Stimulated activated CD8-positive, alpha-beta memory T cell treated with anti-CD3 and anti-CD28 coated beads, Interleukin-15, amount 100 ng/mL, for 4 hours (primary cell): ENCODE measurements around the gene GJC1.
A peak's percentile ranks its signal among the peaks of the same experiment; 100 is the strongest.

Experiments used
- DNase-seq, 2 donors: peaks; one replicate each; pipeline ENCODE4 v3.0.0-alpha.2; 2020; ENCODE audit warnings: low read depth in 2 of 2

GJC1 gene

DNA sequence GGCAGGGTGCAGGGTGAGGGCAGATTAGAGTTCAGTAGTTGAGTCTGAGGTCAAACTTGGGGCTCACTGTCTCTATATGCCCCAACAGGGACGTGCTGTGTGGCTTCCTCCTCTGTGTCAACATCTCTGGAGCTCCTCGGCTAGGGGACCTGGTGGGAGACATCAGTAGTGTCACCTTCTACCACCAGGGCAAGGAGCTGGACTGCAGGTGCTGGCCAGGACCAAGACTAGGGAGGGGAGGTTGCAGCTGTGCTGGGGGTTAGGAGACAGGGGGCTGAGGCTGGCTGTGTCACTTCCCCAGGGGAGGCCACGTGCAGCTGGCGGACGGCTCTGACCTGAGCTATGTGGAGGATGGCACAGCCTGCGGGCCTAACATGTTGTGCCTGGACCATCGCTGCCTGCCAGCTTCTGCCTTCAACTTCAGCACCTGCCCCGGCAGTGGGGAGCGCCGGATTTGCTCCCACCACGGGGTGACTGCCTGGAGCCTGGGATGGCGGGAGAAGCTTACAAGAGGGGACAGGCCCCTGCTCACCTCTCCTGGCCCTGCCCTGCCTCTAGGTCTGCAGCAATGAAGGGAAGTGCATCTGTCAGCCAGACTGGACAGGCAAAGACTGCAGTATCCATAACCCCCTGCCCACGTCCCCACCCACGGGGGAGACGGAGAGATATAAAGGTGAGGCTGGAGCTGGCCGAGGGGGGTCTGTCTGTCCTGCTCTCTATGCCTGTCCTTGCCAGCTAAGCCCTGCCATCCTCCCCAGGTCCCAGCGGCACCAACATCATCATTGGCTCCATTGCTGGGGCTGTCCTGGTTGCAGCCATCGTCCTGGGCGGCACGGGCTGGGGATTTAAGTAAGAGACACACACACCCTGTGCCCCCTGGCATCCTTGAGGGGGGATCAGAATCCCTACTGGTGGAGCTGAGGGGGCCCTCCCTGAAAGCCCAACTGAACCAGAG, 52.4 kb downstream of the GJC1 start:
- no peak for DNase-seq

GRCh38 chr17:44776628-44777393, 53.3 kb downstream of the GJC1 start:
- DNase-seq, result no peak

DNA sequence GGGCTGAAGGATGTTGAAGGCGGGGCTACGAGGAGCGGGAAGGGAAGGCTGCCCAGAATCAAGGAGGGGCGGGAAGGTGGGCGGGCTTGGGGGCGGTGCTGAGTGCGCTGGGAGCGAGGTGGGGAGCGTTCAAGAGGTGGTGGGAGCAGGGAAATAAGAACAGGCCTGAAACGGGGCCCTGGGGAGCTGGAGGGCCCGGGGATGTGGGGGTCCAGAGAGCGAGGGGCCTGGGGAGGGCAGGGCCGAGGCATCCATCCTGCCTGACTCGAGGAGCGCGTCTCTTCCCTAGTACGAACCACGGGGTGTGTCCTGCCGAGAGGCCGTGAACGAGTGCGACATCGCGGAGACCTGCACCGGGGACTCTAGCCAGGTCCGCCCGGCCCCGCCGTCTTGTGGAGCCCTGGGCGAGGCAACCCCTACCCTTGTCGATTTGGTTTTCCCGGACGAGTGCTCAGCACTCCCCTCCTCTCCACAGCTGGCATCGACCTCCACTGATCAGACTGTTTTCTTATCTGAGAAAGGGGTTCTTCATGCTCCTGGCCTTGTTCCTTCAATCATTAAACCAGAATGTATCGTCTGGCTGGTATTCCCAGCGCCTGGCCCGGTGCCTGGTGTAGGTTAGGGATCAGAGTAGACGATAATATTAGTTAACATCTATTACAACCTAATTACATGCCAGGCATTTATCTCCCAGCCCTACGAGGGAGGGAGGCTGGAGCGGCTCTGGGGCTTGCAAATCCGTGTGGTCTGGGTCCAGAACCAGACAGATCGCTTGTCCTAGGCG, 54.1 kb downstream of the GJC1 start:
- no peak for DNase-seq

DNA sequence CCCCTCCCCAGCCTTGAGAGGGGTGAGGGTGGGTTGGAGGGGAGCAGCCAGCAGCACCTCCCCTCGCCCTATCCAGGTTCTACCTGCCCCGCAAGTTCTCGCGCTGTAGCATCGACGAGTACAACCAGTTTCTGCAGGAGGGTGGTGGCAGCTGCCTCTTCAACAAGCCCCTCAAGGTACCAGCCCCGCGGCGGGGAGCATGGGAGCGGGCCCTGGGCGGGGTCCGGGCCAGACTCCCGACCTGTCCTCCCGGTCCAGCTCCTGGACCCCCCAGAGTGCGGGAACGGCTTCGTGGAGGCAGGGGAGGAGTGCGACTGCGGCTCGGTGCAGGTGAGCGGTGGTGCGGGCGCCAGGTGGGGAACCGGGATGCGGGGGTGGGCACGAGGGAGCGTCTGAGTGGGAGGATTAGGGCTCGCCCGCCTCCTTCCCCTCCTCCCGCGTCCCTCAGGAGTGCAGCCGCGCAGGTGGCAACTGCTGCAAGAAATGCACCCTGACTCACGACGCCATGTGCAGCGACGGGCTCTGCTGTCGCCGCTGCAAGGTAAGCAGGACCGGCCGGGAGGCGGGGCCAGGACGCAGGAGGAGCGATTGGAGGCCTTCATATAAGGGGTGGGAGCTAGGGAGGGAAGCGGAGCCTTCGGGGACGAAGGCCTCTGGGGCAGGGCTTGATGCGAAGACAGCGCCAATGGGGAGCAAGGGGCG, 54.8 kb downstream of the GJC1 start:
- peak; percentile 94 to 96 for DNase-seq

DNA sequence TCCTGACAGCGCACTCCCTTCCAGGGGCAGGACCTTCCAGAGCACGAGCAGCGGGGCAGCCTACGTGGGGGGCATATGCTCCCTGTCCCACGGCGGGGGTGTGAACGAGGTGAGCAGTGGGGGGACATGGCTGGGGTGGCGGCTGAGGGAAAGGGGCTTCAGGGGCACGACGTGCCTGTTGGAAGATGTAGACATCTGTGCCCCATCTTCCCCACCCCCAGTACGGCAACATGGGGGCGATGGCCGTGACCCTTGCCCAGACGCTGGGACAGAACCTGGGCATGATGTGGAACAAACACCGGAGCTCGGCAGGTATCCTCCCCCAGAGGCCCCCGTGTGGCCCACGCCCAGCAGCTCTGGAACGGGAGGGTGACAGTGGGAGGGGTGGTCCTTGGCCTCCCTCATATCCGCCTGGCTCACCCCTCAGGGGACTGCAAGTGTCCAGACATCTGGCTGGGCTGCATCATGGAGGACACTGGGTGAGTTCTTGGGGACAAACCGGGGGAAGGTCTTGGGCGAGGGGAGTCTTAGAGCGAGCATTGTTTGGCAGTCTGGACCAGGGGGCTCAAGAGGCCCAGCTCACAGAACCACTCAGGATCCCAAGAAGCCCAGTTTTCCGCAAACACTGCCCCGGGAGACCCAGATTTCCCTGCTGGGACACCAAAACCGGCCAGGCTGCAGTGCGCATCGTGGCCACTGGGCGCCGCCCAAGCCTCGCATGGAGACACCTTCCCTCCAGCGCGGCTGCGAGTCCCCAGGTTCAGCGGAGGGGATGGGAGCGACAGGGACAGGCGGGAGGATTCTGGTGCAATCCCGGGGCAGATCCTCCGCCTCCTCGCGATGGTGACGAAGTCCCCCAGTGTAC, 55.6 kb downstream of the GJC1 start:
- DNase-seq, result peak; percentile 62 to 70

DNA sequence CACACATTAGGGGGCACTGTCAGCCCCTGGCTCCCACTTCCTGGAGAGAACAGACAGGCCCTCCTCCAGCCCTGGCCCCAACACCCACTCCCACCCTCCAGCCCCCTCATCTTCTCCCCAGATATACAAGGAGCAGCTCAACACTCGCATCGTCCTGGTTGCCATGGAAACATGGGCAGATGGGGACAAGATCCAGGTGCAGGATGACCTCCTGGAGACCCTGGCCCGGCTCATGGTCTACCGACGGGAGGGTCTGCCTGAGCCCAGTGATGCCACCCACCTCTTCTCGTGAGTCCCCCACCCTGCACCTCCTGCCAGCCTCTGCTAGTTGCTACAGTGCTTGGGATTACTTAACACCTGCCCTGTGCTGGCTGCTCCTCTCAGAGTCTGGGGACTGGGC, 56.9 kb downstream of the GJC1 start:
- no peak for DNase-seq

GRCh38 chr17:44772308-44773045, 57.6 kb downstream of the GJC1 start:
- no peak for DNase-seq

DNA sequence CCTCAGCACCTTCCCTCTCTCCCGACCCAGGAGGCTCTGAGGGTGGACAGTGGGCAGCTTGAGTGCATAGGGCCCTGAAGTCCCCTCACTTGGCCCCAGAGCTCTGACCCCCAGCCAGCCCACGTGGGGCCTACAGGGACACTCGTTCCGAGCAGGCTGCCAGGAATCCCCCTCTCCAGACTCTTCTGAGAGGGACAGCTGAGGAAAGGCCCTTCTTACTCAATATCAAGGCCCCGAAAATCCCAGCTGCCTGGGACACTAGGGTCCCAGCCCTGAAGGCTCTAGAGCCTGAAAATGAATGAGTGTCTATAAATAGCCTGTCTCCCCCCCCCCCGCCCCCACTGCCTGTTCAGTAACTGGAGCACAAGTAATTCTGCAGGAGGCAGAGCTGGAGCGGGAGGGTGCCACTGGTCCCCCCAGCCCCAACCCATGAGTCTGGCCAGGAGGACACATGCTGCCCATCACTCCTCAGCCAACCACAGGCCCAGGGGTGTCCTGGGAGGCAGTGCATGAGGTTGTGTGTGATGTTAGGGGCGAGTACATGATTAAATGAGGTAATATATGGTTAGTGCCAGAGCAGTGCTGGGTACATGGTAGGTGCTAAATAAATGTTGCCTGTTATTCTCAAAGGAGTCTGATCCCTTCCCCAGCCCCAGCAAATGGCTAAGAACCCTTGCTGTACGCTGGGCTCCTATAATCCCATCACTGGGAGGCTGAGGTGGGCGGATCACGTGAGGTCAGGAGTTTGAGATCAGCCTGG, 59.7 kb downstream of the GJC1 start:
- no peak for DNase-seq

GRCh38 chr17:44769647-44770084, 60.4 kb downstream of the GJC1 start:
- DNase-seq, result no peak

DNA sequence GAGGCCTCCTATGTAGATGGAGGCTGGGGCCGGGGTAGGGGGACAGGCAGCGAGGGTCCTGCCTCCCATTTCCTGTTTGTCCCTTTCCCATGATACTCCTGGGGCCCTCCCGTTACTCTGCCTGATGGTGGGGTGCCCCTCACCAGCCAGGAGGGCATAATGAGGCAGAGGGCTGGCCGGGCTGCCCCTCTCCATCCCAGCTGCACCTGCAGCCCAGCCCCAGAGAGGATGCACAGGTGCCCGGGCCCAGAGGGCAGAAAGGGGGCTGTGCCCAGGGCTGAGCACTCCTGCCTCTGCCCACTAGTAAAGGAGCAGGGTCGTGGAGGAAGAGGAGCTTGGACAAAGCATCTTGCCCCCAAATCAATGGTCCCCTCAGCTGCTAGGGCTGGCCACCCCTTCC, 60.9 kb downstream of the GJC1 start:
- DNase-seq, result no peak

DNA sequence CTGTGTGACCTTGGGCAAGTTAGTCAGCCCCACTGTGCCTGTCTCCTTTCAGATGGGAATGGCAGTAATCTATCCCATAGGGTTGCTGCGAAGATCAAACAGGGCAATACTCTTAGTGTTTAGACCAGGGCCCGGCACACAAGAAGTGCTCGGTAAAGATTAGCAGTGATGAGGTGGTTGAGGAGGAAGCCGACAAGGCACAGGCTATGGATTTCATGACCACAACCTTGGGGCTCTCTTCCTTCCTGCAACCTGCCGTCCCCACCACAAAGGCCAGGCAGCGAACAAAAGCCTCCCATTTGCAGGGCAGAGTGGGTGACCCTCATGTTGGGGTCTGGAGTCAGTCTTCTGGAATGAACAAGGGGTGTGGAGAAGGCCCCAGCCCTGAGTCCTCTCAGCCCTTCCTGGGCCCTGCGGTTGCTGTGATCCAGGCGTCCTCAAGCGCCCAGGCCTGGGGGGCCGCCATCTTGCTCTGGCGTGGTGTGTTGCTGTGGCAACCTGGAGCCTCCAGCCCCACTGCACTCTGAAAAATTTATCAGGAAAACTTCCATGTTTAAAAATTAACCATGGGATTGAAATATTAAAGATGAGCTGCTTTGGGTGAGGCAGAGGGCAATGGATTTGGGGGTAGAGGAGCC, 61.5 kb downstream of the GJC1 start:
- no peak for DNase-seq

DNA sequence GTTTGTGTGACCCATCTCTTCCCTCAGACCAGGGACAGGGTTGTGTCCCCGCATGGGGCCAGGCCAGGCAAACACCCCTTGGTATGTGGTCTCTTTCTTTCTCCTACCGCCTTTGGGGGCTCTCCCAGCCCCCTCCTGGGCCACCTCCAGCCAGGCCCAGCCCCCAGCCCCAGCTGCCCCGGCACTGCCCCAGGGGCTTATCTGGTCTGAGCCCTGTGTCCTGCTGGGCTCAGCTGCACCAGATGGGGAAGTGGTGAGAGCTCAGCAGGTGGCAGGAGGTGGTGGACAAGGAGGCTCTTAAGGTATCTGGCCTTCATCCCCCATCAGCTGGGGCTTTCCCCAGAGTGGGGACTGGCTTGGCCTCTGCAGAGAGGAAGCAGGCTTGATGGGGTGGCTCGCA, 62.6 kb downstream of the GJC1 start:
- no peak for DNase-seq

DNA sequence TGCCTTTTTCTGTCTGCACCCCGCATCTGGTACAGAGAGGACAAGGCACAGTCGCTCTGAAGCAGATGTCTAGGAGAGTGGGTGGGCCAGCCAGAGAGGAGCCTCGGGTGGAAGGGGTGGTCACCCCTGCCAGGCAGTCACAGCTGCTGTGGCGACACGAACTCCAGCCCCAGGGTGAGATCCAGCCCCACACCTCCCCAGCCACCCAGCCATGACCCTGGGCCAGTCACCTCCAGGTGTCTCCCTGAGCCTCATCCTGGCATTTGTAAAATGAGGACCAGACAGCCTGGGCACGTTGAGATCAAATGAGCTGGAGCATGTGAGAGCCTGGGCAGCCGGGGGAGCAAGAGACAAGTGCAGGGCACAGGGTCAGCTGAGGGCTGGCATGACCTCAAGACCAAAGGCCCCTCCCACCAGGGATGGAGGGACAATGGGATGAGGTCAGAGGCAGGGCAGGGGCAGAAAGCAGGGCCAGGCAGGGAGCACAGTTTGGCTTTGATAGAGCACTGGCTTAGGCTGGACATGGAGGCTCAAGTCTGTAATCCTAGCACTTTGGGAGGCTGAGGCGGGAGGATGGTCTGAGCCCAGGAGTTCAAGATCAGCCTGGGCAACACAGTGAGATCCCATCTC, 63.6 kb downstream of the GJC1 start:
- DNase-seq, result no peak

DNA sequence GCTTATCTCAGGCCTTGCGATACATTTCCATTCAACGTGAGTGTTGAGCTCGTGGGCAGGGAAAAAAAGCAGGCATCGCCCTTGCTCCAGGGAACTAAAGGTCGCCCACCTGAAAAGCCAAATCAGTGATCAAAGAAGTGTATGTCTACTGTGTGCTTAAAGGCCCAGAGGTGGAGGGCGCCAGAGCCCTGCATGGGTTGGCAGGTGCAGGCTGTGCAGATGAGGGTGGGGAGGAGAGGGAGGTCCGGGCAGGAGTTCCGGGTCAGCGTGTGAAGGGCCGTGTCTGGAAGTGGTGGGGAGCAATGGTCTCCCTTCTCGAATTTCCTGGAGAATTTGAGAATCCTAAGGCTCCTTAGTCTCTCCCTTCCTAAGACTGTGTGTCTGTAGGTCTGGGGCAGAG, 64.1 kb downstream of the GJC1 start:
- DNase-seq, result no peak

DNA sequence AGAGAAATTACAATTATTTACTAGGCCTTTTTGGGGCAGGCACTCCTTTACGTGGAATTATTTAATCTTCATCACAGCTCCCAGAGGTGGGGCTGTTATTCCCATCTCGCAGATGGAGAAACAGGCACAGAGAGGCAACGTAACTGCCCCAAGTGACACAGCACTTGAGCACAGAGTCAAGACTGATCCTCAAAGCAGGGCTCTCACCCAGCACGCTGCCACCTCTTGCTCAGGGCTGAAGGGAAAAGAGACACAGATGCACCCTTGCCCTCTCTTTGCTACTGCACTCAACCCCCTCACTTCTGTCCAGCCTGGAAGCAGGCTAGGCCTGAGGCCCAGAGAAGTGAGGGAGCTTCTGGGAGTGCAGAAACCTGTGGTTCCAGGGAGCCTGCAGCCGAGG, 66.9 kb downstream of the GJC1 start:
- DNase-seq, result no peak

DNA sequence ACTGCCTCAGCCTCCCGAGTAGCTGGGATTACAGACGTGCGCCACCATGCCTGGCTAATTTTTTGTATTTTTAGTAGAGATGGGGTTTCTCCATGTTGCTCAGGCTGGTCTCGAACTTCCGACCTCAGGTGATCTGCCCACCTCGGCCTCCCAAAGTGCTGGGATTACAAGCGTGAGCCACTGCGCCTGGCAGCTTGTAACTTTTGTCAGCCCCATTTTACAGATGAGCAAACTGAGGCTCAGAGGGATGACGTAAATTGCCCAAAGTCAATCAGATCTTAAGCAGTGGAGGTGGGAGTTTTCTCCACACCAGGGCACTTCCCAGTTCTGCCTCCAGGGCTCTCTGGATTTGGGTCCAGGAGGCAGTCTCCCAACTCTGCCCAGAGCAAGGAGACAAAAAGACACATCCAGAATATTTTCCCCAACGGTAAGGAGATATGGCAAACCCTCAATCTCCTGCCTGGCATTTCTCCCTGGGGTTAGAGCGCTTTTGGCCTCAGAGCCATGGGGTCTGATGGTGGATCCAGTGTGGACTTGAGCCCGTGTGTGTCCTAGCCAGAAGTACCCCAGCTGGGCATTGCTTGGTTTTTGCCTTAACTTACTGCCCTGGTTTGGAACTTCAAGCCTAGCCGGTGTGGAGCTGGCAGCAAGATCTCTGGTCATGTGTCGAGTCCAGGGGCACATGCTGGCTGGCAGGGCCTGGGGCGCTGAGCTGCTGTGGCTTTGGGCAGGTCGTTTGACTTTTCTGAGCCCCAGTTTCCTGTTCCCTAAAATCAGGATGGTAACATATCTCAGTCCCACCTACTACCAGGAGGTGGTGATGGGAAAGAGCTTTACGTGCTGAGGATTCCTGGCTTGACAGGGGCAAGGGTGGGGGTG, 67.9 kb downstream of the GJC1 start:
- DNase-seq, result no peak
